ENCODE measurements around the gene SUV39H1.

GRCh38 chrX:48683411-48683982 lies 13.0 kb upstream of the SUV39H1 start, which contains the start of gene WAS:
- TF ChIP-seq CBX8 (IDR thresholded peaks at IDR 0.05; ENCODE audit: borderline replicate concordance, low read depth, low read length), result no peak
- TF ChIP-seq RFX5 (IDR thresholded peaks at IDR 0.05; ENCODE audit: borderline replicate concordance, low read depth, low read length), result no peak
- no peak for TF ChIP-seq JUND (IDR thresholded peaks at IDR 0.05; ENCODE audit: low read length)
- no peak for TF ChIP-seq GTF2F1 (IDR thresholded peaks at IDR 0.05; ENCODE audit: borderline replicate concordance, low read depth, low read length)
- TF ChIP-seq HDAC2 (IDR thresholded peaks at IDR 0.05; ENCODE audit: borderline replicate concordance in 1 of 2, low read depth in 2 of 2, low read length in 2 of 2), result no peak
- no peak for TF ChIP-seq ATF3 (IDR thresholded peaks at IDR 0.05; ENCODE audit: insufficient read depth, low read depth, low read length)
- TF ChIP-seq POLR2A (IDR thresholded peaks at IDR 0.05; ENCODE audit: control extremely low read depth in 1 of 2, low read depth in 2 of 2, low read length in 2 of 2), result no peak
